PC-9 (cell line): Measurements from ENCODE around the gene ODF2. TPM values are rescaled to one million over a fixed set of nuclear protein-coding genes. Genes with fewer than 3 reads are reported as not detected.
"Not testable (repeated sequence)": the region's sequence is repeated elsewhere in the genome, so short reads cannot be mapped to it uniquely, and the experiment has no call there.

ENCODE experiments used
- BruUV-seq: library from RNA; stranded (reverse); fragments of 400-500 nt; replicated peaks from 2 replicates; lab custom pipeline; 2021; lab: Mats Ljungman, UMichigan
- CTCF ChIA-PET: fragments of 300-600 bp; sonication (Branson Sonifier 250); formaldehyde crosslinking; loops from one replicate; lab custom pipeline; 2022; ENCODE audit warnings: antibody characterized with exemption; lab: Charles Lee
- POLR2A ChIA-PET: fragments of 300-600 bp; sonication (Branson Sonifier 250); formaldehyde crosslinking; loops from one replicate; lab custom pipeline; 2022; ENCODE audit warnings: antibody characterized with exemption; ENCODE audit not compliant: unreplicated experiment; lab: Charles Lee
- DNase-seq, 2 experiments: peaks; one replicate each; pipeline versions ENCODE4 v3.0.0 to v3.0.0-alpha.2; 2015 to 2022; ENCODE audit warnings: mixed read lengths in 1 of 2
- H2AFZ ChIP-seq: fragments of 200-600 bp; sonication (generic); 2 replicates; pipeline ENCODE4 v1.8.1; 2017; ENCODE audit warnings: antibody characterized with exemption
- H3F3A ChIP-seq: fragments of 200-600 bp; sonication (generic); 2 replicates; pipeline ENCODE4 v1.8.1; 2017; ENCODE audit warnings: antibody characterized with exemption, mild to moderate bottlenecking, low read depth; ENCODE audit not compliant: insufficient read depth
- H3K27ac ChIP-seq: fragments of 200-600 bp; sonication (generic); 2 replicates; pipeline ENCODE4 v1.6.1; 2016; ENCODE audit warnings: mixed run types
- H3K27me3 ChIP-seq: fragments of 200-600 bp; sonication (generic); 2 replicates; pipeline ENCODE4 v1.6.1; 2016; ENCODE audit warnings: low read depth, mixed run types; ENCODE audit not compliant: insufficient read depth
- H3K36me3 ChIP-seq: fragments of 200-600 bp; sonication (generic); 2 replicates; pipeline ENCODE4 v1.6.1; 2016; ENCODE audit warnings: low read depth, mixed run types
- H3K4me1 ChIP-seq: fragments of 200-600 bp; sonication (generic); replicated peaks from 2 replicates; pipeline ENCODE4 v1.6.1; 2016; ENCODE audit warnings: mixed run types; ENCODE audit not compliant: insufficient read depth
- H3K4me2 ChIP-seq: fragments of 200-600 bp; sonication (generic); 2 replicates; pipeline ENCODE4 v1.6.1; 2017; ENCODE audit warnings: mixed run types
- H3K4me3 ChIP-seq: fragments of 200-600 bp; sonication (generic); 2 replicates; pipeline ENCODE4 v1.6.1; 2016; ENCODE audit warnings: mixed run types
- H3K79me2 ChIP-seq: fragments of 200-600 bp; sonication (generic); 2 replicates; pipeline ENCODE4 v1.6.1; 2017; ENCODE audit warnings: low read depth, mixed run types
- H3K9me2 ChIP-seq: fragments of 200-600 bp; sonication (generic); 2 replicates; pipeline ENCODE4 v1.8.1; 2017; ENCODE audit warnings: mild to moderate bottlenecking; ENCODE audit not compliant: insufficient read depth
- H3K9me3 ChIP-seq: fragments of 200-600 bp; sonication (generic); 2 replicates; pipeline ENCODE4 v1.8.1; 2016; ENCODE audit warnings: low read depth; ENCODE audit not compliant: insufficient read depth
- H4K20me1 ChIP-seq: fragments of 200-600 bp; sonication (generic); 2 replicates; pipeline ENCODE4 v1.8.1; 2017; ENCODE audit not compliant: insufficient read depth
- CTCF ChIP-seq: fragments of 200-600 bp; sonication (generic); conservative IDR thresholded peaks from 2 replicates; pipeline ENCODE4 v1.6.1; 2017; ENCODE audit warnings: mixed run types, antibody characterized with exemption, mild to moderate bottlenecking, moderate library complexity
- EZH2 ChIP-seq: fragments of 200-600 bp; sonication (generic); IDR thresholded peaks from 2 replicates; pipeline ENCODE4 v1.8.0; 2017; ENCODE audit warnings: antibody characterized with exemption, low read depth
- intact Hi-C: fragments of 100-400 bp; cut with micrococcal nuclease; formaldehyde crosslinking; loops from one replicate; pipeline ENCODE4 v1.10.0; 2022; ENCODE audit not compliant: unreplicated experiment
- total RNA-seq: library from RNA; stranded (reverse); gene quantifications from 2 replicates; pipeline ENCODE4 v1.2.3, GENCODE V29; 2021

Gene ODF2
- total RNA-seq, 1 experiment from 2014 or later, result 58.2 TPM

GRCh38 chr9:128420651-128421481 is 34.9 kb upstream of the ODF2 start, which contains the start of gene CERCAM:
CERCAM (plus strand) TSS chr9:128420857; CDS start chr9:128420878, 21 bp downstream.
- H3K79me2 ChIP-seq, result no peaks in the 10 kb centered on the region
- H3K4me1 ChIP-seq, result peaks cover 20% of the 10 kb centered on the region
- H3K4me2 ChIP-seq, result peak within 1 kb of the TSS; percentile 94
- no TSS peak for BruUV-seq
- no peaks in the 10 kb centered on the region for H3K27me3 ChIP-seq
- no peaks in the 10 kb centered on the region for H3K9me2 ChIP-seq
- TF ChIP-seq CTCF, result no peak
- no peak for TF ChIP-seq EZH2
- H4K20me1 ChIP-seq, result no peaks in the 10 kb centered on the region
- no peak within 1 kb of the TSS for H3K27ac ChIP-seq
- H3K9me3 ChIP-seq, result no peaks in the 10 kb centered on the region
- intact Hi-C loops, result loop anchor here (2.0 kb wide), 3 partner anchors 36 to 58 kb away; partner anchors contain the start of genes ODF2 and URM1
- H3K36me3 ChIP-seq, result no peaks in the 10 kb centered on the region
- ChIA-PET POLR2A (interaction anchor here (0.6 to 1.2 kb wide), 12 partner anchors 8 to 1347 kb away, joined by 3 to 16 read pairs (median 4); partner anchors contain the start of genes SPTAN1 and URM1), CTCF (interaction anchor here (0.6 to 2.2 kb wide), 17 partner anchors 18 to 1282 kb away, joined by 3 to 12 read pairs (median 4); partner anchors contain the start of genes GLE1 and ZDHHC12)
- H3F3A ChIP-seq, result peaks cover 14% of the 10 kb centered on the region
- DNase-seq, result peak in 1 of 2 experiments; percentile 74
- H2AFZ ChIP-seq, result peak within 1 kb of the TSS; percentile 100
- H3K4me3 ChIP-seq, result peak within 1 kb of the TSS; percentile 95

GRCh38 chr9:128421482-128421996 is 34.3 kb upstream of the ODF2 start:
- Histone ChIP-seq H3K4me2 (peak overlapping the region; percentile 94), H3K9me3 (no peaks in the 10 kb centered on the region), H3K9me2 (no peaks in the 10 kb centered on the region), H3K4me3 (peak overlapping the region; percentile 95), H3K79me2 (no peaks in the 10 kb centered on the region), H3K36me3 (no peaks in the 10 kb centered on the region), H2AFZ (peak overlapping the region; percentile 100), H3F3A (peaks cover 9% of the 10 kb centered on the region), H4K20me1 (no peaks in the 10 kb centered on the region), H3K27ac (no peak overlapping the region), H3K4me1 (peaks cover 14% of the 10 kb centered on the region), H3K27me3 (no peaks in the 10 kb centered on the region)
- POLR2A ChIA-PET, result interaction anchor here (0.6 to 1.2 kb wide), 6 partner anchors 8 to 1141 kb away, joined by 3 to 6 read pairs (median 4); partner anchors contain the start of genes SPOUT1 and URM1
- intact Hi-C loops, result loop anchor here (2.0 kb wide), 3 partner anchors 35 to 59 kb away; partner anchors contain the start of genes ODF2 and URM1
- TF ChIP-seq CTCF (no peak), EZH2 (no peak)
- CTCF ChIA-PET, result interaction anchor here (0.7 to 0.9 kb wide), 3 partner anchors 47 to 84 kb away, joined by 3 to 5 read pairs (median 3); partner anchors contain the start of gene GLE1
- no TSS peak for BruUV-seq
- DNase-seq, result peak in 1 of 2 experiments; percentile 49

GRCh38 chr9:128422022-128422782 is 33.6 kb upstream of the ODF2 start:
- POLR2A ChIA-PET, result interaction anchor here (0.6 kb wide), 1 partner anchor 408 kb away, joined by 4 read pairs; the partner anchor contains the start of gene SPOUT1
- BruUV-seq, result TSS peak; percentile 40
- H3F3A ChIP-seq, H3K9me3 ChIP-seq, H3K27me3 ChIP-seq, intact Hi-C loops, H3K36me3 ChIP-seq, H3K9me2 ChIP-seq, DNase-seq, CTCF ChIA-PET, H2AFZ ChIP-seq, H3K4me3 ChIP-seq, H3K79me2 ChIP-seq, H3K27ac ChIP-seq, H4K20me1 ChIP-seq: not testable (repeated sequence)
- Histone ChIP-seq H3K4me1 (peaks cover 12% of the 10 kb centered on the region), H3K4me2 (peak overlapping the region; percentile 94; the same call in 1 of the 2 replicates)
